Nephron (organoid): ENCODE data around the gene FAM24B.

Experiments used
- H3K27ac Mint-ChIP-seq, 3 experiments: 2 replicates each; pipeline ENCODE4 v1.8.0; 2020; ENCODE audit warnings: mixed read lengths in 3 of 3, mild to moderate bottlenecking in 2 of 3, moderate library complexity in 1 of 3
- H3K27me3 Mint-ChIP-seq: 2 replicates; pipeline ENCODE4 v1.8.0; 2021; ENCODE audit warnings: low read depth, mild to moderate bottlenecking, moderate library complexity, mixed read lengths
- H3K36me3 Mint-ChIP-seq: 2 replicates; pipeline ENCODE4 v1.8.0; 2020; ENCODE audit warnings: low read depth, mixed read lengths
- H3K4me1 Mint-ChIP-seq: 2 replicates; pipeline ENCODE4 v1.8.0; 2020; ENCODE audit warnings: mixed read lengths
- H3K4me3 Mint-ChIP-seq, 3 experiments: 2 replicates each; pipeline ENCODE4 v1.8.0; 2020; ENCODE audit warnings: mild to moderate bottlenecking in 3 of 3, mixed read lengths in 3 of 3, moderate library complexity in 2 of 3
- H3K9me3 Mint-ChIP-seq: 2 replicates; pipeline ENCODE4 v1.8.0; 2020; ENCODE audit warnings: mixed read lengths
- CTCF ChIP-seq, 3 experiments: fragments of 200-600 bp; sonication (generic); IDR thresholded peaks; one replicate each; pipeline ENCODE4 v1.5.0; 2021; ENCODE audit warnings: antibody characterized with exemption in 3 of 3; ENCODE audit not compliant: unreplicated experiment in 3 of 3

FAM24B gene

GRCh38 chr10:122844146-122844545 lies 35.2 kb downstream of the FAM24B start:
- no peak for TF ChIP-seq CTCF (IDR thresholded peaks at IDR 0.05; ENCODE audit: unreplicated experiment in 3 of 3)
- Mint-ChIP-seq H3K9me3 (no peaks in the 10 kb centered on the region), H3K36me3 (no peaks in the 10 kb centered on the region), H3K27ac (no peak overlapping the region), H3K4me1 (peaks cover 8% of the 10 kb centered on the region), H3K27me3 (peaks cover 5% of the 10 kb centered on the region), H3K4me3 (no peak overlapping the region)

- no peak overlapping the region for H3K27ac Mint-ChIP-seq
- H3K27me3 Mint-ChIP-seq = peaks cover 5% of the 10 kb centered on the region
- no peak overlapping the region for H3K4me3 Mint-ChIP-seq
- TF ChIP-seq CTCF (IDR thresholded peaks at IDR 0.05; ENCODE audit: unreplicated experiment in 3 of 3) = no peak
- H3K4me1 Mint-ChIP-seq = no peaks in the 10 kb centered on the region
- no peaks in the 10 kb centered on the region for H3K9me3 Mint-ChIP-seq
- H3K36me3 Mint-ChIP-seq = no peaks in the 10 kb centered on the region
Measured at GRCh38 chr10:122841569-122841968, 37.8 kb downstream of the FAM24B start.

GRCh38 chr10:122839505-122839904 lies 39.9 kb downstream of the FAM24B start:
- peaks cover 3% of the 10 kb centered on the region for H3K27me3 Mint-ChIP-seq
- H3K4me3 Mint-ChIP-seq = no peak overlapping the region
- TF ChIP-seq CTCF (IDR thresholded peaks at IDR 0.05; ENCODE audit: unreplicated experiment in 3 of 3) = no peak
- H3K4me1 Mint-ChIP-seq = no peaks in the 10 kb centered on the region
- no peaks in the 10 kb centered on the region for H3K9me3 Mint-ChIP-seq
- no peaks in the 10 kb centered on the region for H3K36me3 Mint-ChIP-seq
- H3K27ac Mint-ChIP-seq = no peak overlapping the region

- no peaks in the 10 kb centered on the region for H3K9me3 Mint-ChIP-seq
- TF ChIP-seq CTCF (IDR thresholded peaks at IDR 0.05; ENCODE audit: unreplicated experiment in 3 of 3) = no peak
- H3K4me3 Mint-ChIP-seq = no peak overlapping the region
- H3K36me3 Mint-ChIP-seq = no peaks in the 10 kb centered on the region
- H3K27ac Mint-ChIP-seq = no peak overlapping the region
- H3K27me3 Mint-ChIP-seq = peaks cover 3% of the 10 kb centered on the region
- H3K4me1 Mint-ChIP-seq = no peaks in the 10 kb centered on the region
Measured at GRCh38 chr10:122838880-122839279, 40.5 kb downstream of the FAM24B start.

GRCh38 chr10:122835908-122836307 lies 43.5 kb downstream of the FAM24B start:
- Mint-ChIP-seq H3K4me1 (no peaks in the 10 kb centered on the region), H3K27ac (no peak overlapping the region), H3K27me3 (peaks cover 3% of the 10 kb centered on the region), H3K36me3 (no peaks in the 10 kb centered on the region), H3K9me3 (no peaks in the 10 kb centered on the region), H3K4me3 (no peak overlapping the region)
- no peak for TF ChIP-seq CTCF (IDR thresholded peaks at IDR 0.05; ENCODE audit: unreplicated experiment in 3 of 3)

GRCh38 chr10:122830965-122831353 lies 48.4 kb downstream of the FAM24B start:
- no peak overlapping the region for H3K27ac Mint-ChIP-seq
- peaks cover 12% of the 10 kb centered on the region for H3K27me3 Mint-ChIP-seq
- H3K36me3 Mint-ChIP-seq = no peaks in the 10 kb centered on the region
- no peak for TF ChIP-seq CTCF (IDR thresholded peaks at IDR 0.05; ENCODE audit: unreplicated experiment in 3 of 3)
- no peaks in the 10 kb centered on the region for H3K9me3 Mint-ChIP-seq
- no peaks in the 10 kb centered on the region for H3K4me1 Mint-ChIP-seq
- H3K4me3 Mint-ChIP-seq = no peak overlapping the region
